ENCODE measurements around the gene ASXL3. TPM values are rescaled to one million over a fixed set of nuclear protein-coding genes. Genes with fewer than 3 reads are reported as not detected.

ASXL3 gene
- polyA plus RNA-seq, 1 donor (not counting 4 experiments of a cell fraction or from before 2014, with no cell fraction given): not detected

- Histone ChIP-seq H3K9me1 (ENCODE audit: control insufficient read depth, extremely low read depth, insufficient read depth, low read length) (no peaks in the 10 kb centered on the region), H2AFZ (ENCODE audit: control insufficient read depth, low read length) (no peak overlapping the region), H3K4me2 (ENCODE audit: control insufficient read depth, extremely low read depth, insufficient read depth, low read depth, low read length) (no peak overlapping the region), H3K4me1 (ENCODE audit: control insufficient read depth, extremely low read depth, insufficient read depth, low read length) (no peaks in the 10 kb centered on the region), H3K4me3 (ENCODE audit: control insufficient read depth in 2 of 3, extremely low read depth in 1 of 3, insufficient read depth in 2 of 3, low read depth in 1 of 3, low read length in 3 of 3) (no peak overlapping the region), H3K36me3 (ENCODE audit: control insufficient read depth in 2 of 2, extremely low read depth in 1 of 2, insufficient read depth in 2 of 2, low read length in 2 of 2) (no peaks in the 10 kb centered on the region), H3K9ac (ENCODE audit: control insufficient read depth, extremely low read depth, insufficient read depth, low read length) (no peak overlapping the region), H4K20me1 (ENCODE audit: control insufficient read depth, extremely low read depth, insufficient read depth, low read length) (no peaks in the 10 kb centered on the region), H3K9me3 (ENCODE audit: control insufficient read depth, low read depth, low read length) (no peaks in the 10 kb centered on the region), H3K27me3 (ENCODE audit: control insufficient read depth, extremely low read depth, insufficient read depth, low read length) (no peaks in the 10 kb centered on the region), H3K27ac (ENCODE audit: control insufficient read depth, insufficient read depth, low read length) (no peak overlapping the region), H3K79me2 (ENCODE audit: control insufficient read depth, insufficient read depth, low read length) (no peaks in the 10 kb centered on the region)
- no peak for FAIRE-seq
- TF ChIP-seq CTCF (optimal IDR thresholded peaks at IDR 0.05 in 1 of 3, IDR thresholded peaks at IDR 0.05 in 1 of 3, conservative IDR thresholded peaks at IDR 0.05 in 1 of 3; ENCODE audit: extremely low read depth in 1 of 3, insufficient read depth in 2 of 3, low read length in 3 of 3): no peak
- no peak for TF ChIP-seq EZH2 (IDR thresholded peaks at IDR 0.05; ENCODE audit: low read length)
- dilution Hi-C loops (cut with MboI; ENCODE audit: extremely low pct_ligation_motif_present, low sequenced_read_pairs): no loop called here
- DNase-seq (ENCODE audit: low read depth, low spot score): no peak
Observed at GRCh38 chr18:33699372-33699771, 121.4 kb downstream of the ASXL3 start.

GRCh38 chr18:33700513-33700976, 122.5 kb downstream of the ASXL3 start:
- dilution Hi-C loops (cut with MboI; ENCODE audit: extremely low pct_ligation_motif_present, low sequenced_read_pairs): no loop called here
- Histone ChIP-seq H3K9ac (ENCODE audit: control insufficient read depth, extremely low read depth, insufficient read depth, low read length) (no peak overlapping the region), H3K9me1 (ENCODE audit: control insufficient read depth, extremely low read depth, insufficient read depth, low read length) (no peaks in the 10 kb centered on the region), H3K4me1 (ENCODE audit: control insufficient read depth, extremely low read depth, insufficient read depth, low read length) (no peaks in the 10 kb centered on the region), H2AFZ (ENCODE audit: control insufficient read depth, low read length) (no peak overlapping the region), H3K4me3 (ENCODE audit: control insufficient read depth in 2 of 3, extremely low read depth in 1 of 3, insufficient read depth in 2 of 3, low read depth in 1 of 3, low read length in 3 of 3) (no peak overlapping the region), H3K9me3 (ENCODE audit: control insufficient read depth, low read depth, low read length) (no peaks in the 10 kb centered on the region), H4K20me1 (ENCODE audit: control insufficient read depth, extremely low read depth, insufficient read depth, low read length) (no peaks in the 10 kb centered on the region), H3K36me3 (ENCODE audit: control insufficient read depth in 2 of 2, extremely low read depth in 1 of 2, insufficient read depth in 2 of 2, low read length in 2 of 2) (no peaks in the 10 kb centered on the region), H3K4me2 (ENCODE audit: control insufficient read depth, extremely low read depth, insufficient read depth, low read depth, low read length) (no peak overlapping the region), H3K27ac (ENCODE audit: control insufficient read depth, insufficient read depth, low read length) (no peak overlapping the region), H3K79me2 (ENCODE audit: control insufficient read depth, insufficient read depth, low read length) (no peaks in the 10 kb centered on the region), H3K27me3 (ENCODE audit: control insufficient read depth, extremely low read depth, insufficient read depth, low read length) (no peaks in the 10 kb centered on the region)
- TF ChIP-seq CTCF (optimal IDR thresholded peaks at IDR 0.05 in 1 of 3, IDR thresholded peaks at IDR 0.05 in 1 of 3, conservative IDR thresholded peaks at IDR 0.05 in 1 of 3; ENCODE audit: extremely low read depth in 1 of 3, insufficient read depth in 2 of 3, low read length in 3 of 3) (no peak), EZH2 (IDR thresholded peaks at IDR 0.05; ENCODE audit: low read length) (no peak)
- DNase-seq (ENCODE audit: low read depth, low spot score) (no peak), FAIRE-seq (no peak)
